Stimulated activated CD8-positive, alpha-beta memory T cell treated with anti-CD3 and anti-CD28 coated beads, Interleukin-7, amount 100 ng/mL, for 1 hour (primary cell): ENCODE data around the gene GATM.
"Not testable (repeated sequence)": the region's sequence is repeated elsewhere in the genome, so short reads cannot be mapped to it uniquely, and the experiment has no call there.

Experiments used
- DNase-seq, 2 donors: peaks; one replicate each; pipeline ENCODE4 v3.0.0-alpha.2; 2020; ENCODE audit warnings: low read depth in 2 of 2

GATM gene

GRCh38 chr15:45354711-45355110, 23.6 kb downstream of the GATM start:
- DNase-seq: no peak

GRCh38 chr15:45351227-45351626, 27.1 kb downstream of the GATM start:
- no peak for DNase-seq

GRCh38 chr15:45349623-45350022, 28.7 kb downstream of the GATM start:
- DNase-seq: no peak

- no peak for DNase-seq
Measured at GRCh38 chr15:45347989-45348388, 30.4 kb downstream of the GATM start.

- no peak for DNase-seq
Measured at GRCh38 chr15:45347033-45347432, 31.3 kb downstream of the GATM start.

- no peak for DNase-seq
Measured at GRCh38 chr15:45346381-45346780, 32.0 kb downstream of the GATM start.

GRCh38 chr15:45343258-45343860, 35.0 kb downstream of the GATM start:
- no peak for DNase-seq

GRCh38 chr15:45341790-45342189, 36.6 kb downstream of the GATM start:
- no peak for DNase-seq

- no peak for DNase-seq
Measured at GRCh38 chr15:45340429-45340828, 37.9 kb downstream of the GATM start.

- DNase-seq: peak in 1 of 2 donors; percentile 0
Measured at GRCh38 chr15:45338417-45338816, 39.9 kb downstream of the GATM start.

- no peak for DNase-seq
Measured at GRCh38 chr15:45337224-45337623, 41.1 kb downstream of the GATM start.

GRCh38 chr15:45333550-45333949, 44.8 kb downstream of the GATM start:
- DNase-seq: no peak

- DNase-seq: no peak
Measured at GRCh38 chr15:45332694-45333093, 45.6 kb downstream of the GATM start.

- DNase-seq: no peak
Measured at GRCh38 chr15:45331972-45332371, 46.4 kb downstream of the GATM start.

GRCh38 chr15:45328663-45329062, 49.7 kb downstream of the GATM start:
- no peak for DNase-seq

GRCh38 chr15:45326741-45327140, 51.6 kb downstream of the GATM start:
- no peak for DNase-seq

- no peak for DNase-seq
Measured at GRCh38 chr15:45326280-45326679, 52.1 kb downstream of the GATM start.

GRCh38 chr15:45320581-45321205, 57.7 kb downstream of the GATM start:
- no peak for DNase-seq

GRCh38 chr15:45319472-45320214, 58.7 kb downstream of the GATM start:
- DNase-seq: no peak

GRCh38 chr15:45314960-45315359, 63.4 kb downstream of the GATM start:
- DNase-seq: no peak

- DNase-seq: not testable (repeated sequence)
Measured at GRCh38 chr15:45314117-45314516, 64.2 kb downstream of the GATM start.
